HepG2 (cell line): ENCODE results near the gene RNF14. TPM values are rescaled to one million over a fixed set of nuclear protein-coding genes. Genes with fewer than 3 reads are reported as not detected.

Experiments
- CHCHD3 ChIP-seq: sonication (generic); formaldehyde crosslinking; IDR thresholded peaks from 2 replicates; pipeline ENCODE4 v1.8.0; 2022; ENCODE audit warnings: mild to moderate bottlenecking, missing genetic modification reagents, moderate library complexity
- CREB1 ChIP-seq, 2 experiments: fragments of 450-650 bp in 1 of 2; IDR thresholded peaks; 2 replicates each; pipeline ENCODE4 v1.6.1; 2016 to 2017; ENCODE audit warnings: control low read depth in 1 of 2, mild to moderate bottlenecking in 1 of 2, missing compliant biosample characterization in 1 of 2, missing genetic modification characterization in 1 of 2
- HMGXB3 ChIP-seq: sonication (generic); formaldehyde crosslinking; IDR thresholded peaks from 2 replicates; pipeline ENCODE4 v1.4.0; 2020; ENCODE audit warnings: missing genetic modification reagents, borderline replicate concordance
- MBD4 ChIP-seq: IDR thresholded peaks from 2 replicates; pipeline ENCODE4 v1.6.1; 2012; ENCODE audit warnings: low read length, inconsistent platforms, borderline replicate concordance
- MEIS2 ChIP-seq: sonication (generic); formaldehyde crosslinking; IDR thresholded peaks from 2 replicates; pipeline ENCODE4 v1.9.0; 2021; ENCODE audit warnings: mild to moderate bottlenecking, missing genetic modification reagents
- RBM22 ChIP-seq: fragments of 200-400 bp; formaldehyde crosslinking; optimal IDR thresholded peaks from 2 replicates; pipeline ENCODE3; 2017; ENCODE audit warnings: mild to moderate bottlenecking, low read length, moderate library complexity
- ZBTB25 ChIP-seq: IDR thresholded peaks from 2 replicates; pipeline ENCODE4 v1.6.1; 2018; ENCODE audit warnings: missing genetic modification reagents
- ZBTB7B ChIP-seq: sonication (generic); formaldehyde crosslinking; IDR thresholded peaks from 2 replicates; pipeline ENCODE4 v1.4.0; 2020; ENCODE audit warnings: missing genetic modification reagents
- ZNF230 ChIP-seq: sonication (generic); formaldehyde crosslinking; IDR thresholded peaks from 2 replicates; pipeline ENCODE4 v1.4.0; 2020; ENCODE audit warnings: mild to moderate bottlenecking, missing genetic modification reagents
- ZNF235 ChIP-seq: sonication (generic); formaldehyde crosslinking; IDR thresholded peaks from 2 replicates; pipeline ENCODE4 v1.8.1; 2023; ENCODE audit warnings: mild to moderate bottlenecking, missing genetic modification reagents, borderline replicate concordance
- ZNF430 ChIP-seq: sonication (generic); formaldehyde crosslinking; IDR thresholded peaks from 2 replicates; pipeline ENCODE4 v1.9.0; 2021; ENCODE audit warnings: mild to moderate bottlenecking, missing genetic modification reagents
- ZNF574 ChIP-seq: sonication (generic); formaldehyde crosslinking; IDR thresholded peaks from 2 replicates; pipeline ENCODE4 v1.4.0; 2020; ENCODE audit warnings: missing genetic modification reagents
- ZNF615 ChIP-seq: sonication (generic); formaldehyde crosslinking; IDR thresholded peaks from 2 replicates; pipeline ENCODE4 v1.5.0; 2020; ENCODE audit warnings: mild to moderate bottlenecking, missing genetic modification reagents, borderline replicate concordance
- ZNF780A ChIP-seq: sonication (generic); formaldehyde crosslinking; IDR thresholded peaks from 2 replicates; pipeline ENCODE4 v1.8.0; 2022; ENCODE audit warnings: mild to moderate bottlenecking, missing genetic modification reagents, moderate library complexity
- ZNF878 ChIP-seq: sonication (generic); formaldehyde crosslinking; IDR thresholded peaks from 2 replicates; pipeline ENCODE4 v1.8.1; 2023; ENCODE audit warnings: mild to moderate bottlenecking, missing genetic modification reagents, moderate library complexity
- ZSCAN22 ChIP-seq: sonication (generic); formaldehyde crosslinking; IDR thresholded peaks from 2 replicates; pipeline ENCODE4 v1.4.0; 2020; ENCODE audit warnings: mild to moderate bottlenecking, missing genetic modification reagents
- polyA plus RNA-seq, 8 experiments: library from polyadenylated mRNA; depleted of rRNA in 3 of 8; stranded (reverse) in 7 of 8; unstranded in 1 of 8; fragments of >200 nt; fragmentation: Illumina TruSeq in 4 of 8; extraction: Trizol in 4 of 8; gene quantifications; 2 replicates each; pipeline versions ENCODE4 v1.2.1 to v1.2.3, GENCODE V29; 2011 to 2016; ENCODE audit warnings: low read depth in 4 of 8, missing spikeins in 1 of 8, mixed read lengths in 1 of 8; ENCODE audit not compliant: insufficient read depth in 1 of 8
- total RNA-seq, 5 experiments: library from RNA; depleted of rRNA; stranded (reverse); fragments of >200 nt; fragmentation: Illumina TruSeq; extraction: Trizol; gene quantifications; 2 replicates each; pipeline ENCODE4 v1.2.3, GENCODE V29; 2016; ENCODE audit warnings: low read depth in 1 of 5
- TF ChIP-seq, protein P1 (sequence below): sonication (generic); formaldehyde crosslinking; IDR thresholded peaks from 2 replicates; pipeline ENCODE4 v1.4.0; 2020; ENCODE audit warnings: missing genetic modification reagents, borderline replicate concordance

Gene RNF14
- total and polyA plus RNA-seq, 2 of the 13 experiments (the other 11 are each of a cell fraction or from before 2014, with no cell fraction given), result 11.3 to 28.1 TPM

- no peak; the same call in 1 of the 2 replicates for TF ChIP-seq HMGXB3 (CRISPR knock-in tag)
- TF ChIP-seq ZNF230 (CRISPR knock-in tag), result peak; percentile 91; the same call in 1 of the 2 replicates
- TF ChIP-seq CREB1 (IDR thresholded peaks at IDR 0.05), result peak; percentile 54; the same call in 1 of the 2 replicates
- peak; percentile 83 for TF ChIP-seq CREB1 (CRISPR knock-in tag; IDR thresholded peaks at IDR 0.05)
- no peak for TF ChIP-seq CHCHD3 (CRISPR knock-in tag)
- peak; percentile 61; the same call in 1 of the 2 replicates for TF ChIP-seq ZBTB7B (CRISPR knock-in tag)
- TF ChIP-seq MEIS2 (CRISPR knock-in tag), result no peak
- no peak; the same call in 1 of the 2 replicates for TF ChIP-seq ZBTB25
- TF ChIP-seq ZNF878 (CRISPR knock-in tag), result peak; percentile 73; the same call in 1 of the 2 replicates
- TF ChIP-seq, protein P1, sequence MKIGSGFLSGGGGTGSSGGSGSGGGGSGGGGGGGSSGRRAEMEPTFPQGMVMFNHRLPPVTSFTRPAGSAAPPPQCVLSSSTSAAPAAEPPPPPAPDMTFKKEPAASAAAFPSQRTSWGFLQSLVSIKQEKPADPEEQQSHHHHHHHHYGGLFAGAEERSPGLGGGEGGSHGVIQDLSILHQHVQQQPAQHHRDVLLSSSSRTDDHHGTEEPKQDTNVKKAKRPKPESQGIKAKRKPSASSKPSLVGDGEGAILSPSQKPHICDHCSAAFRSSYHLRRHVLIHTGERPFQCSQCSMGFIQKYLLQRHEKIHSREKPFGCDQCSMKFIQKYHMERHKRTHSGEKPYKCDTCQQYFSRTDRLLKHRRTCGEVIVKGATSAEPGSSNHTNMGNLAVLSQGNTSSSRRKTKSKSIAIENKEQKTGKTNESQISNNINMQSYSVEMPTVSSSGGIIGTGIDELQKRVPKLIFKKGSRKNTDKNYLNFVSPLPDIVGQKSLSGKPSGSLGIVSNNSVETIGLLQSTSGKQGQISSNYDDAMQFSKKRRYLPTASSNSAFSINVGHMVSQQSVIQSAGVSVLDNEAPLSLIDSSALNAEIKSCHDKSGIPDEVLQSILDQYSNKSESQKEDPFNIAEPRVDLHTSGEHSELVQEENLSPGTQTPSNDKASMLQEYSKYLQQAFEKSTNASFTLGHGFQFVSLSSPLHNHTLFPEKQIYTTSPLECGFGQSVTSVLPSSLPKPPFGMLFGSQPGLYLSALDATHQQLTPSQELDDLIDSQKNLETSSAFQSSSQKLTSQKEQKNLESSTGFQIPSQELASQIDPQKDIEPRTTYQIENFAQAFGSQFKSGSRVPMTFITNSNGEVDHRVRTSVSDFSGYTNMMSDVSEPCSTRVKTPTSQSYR (CRISPR knock-in tag), result peak; percentile 16; the same call in 1 of the 2 replicates
- TF ChIP-seq ZNF235 (CRISPR knock-in tag), result peak; percentile 81; the same call in 1 of the 2 replicates
- TF ChIP-seq RBM22, result no peak
- no peak for TF ChIP-seq ZNF615
- TF ChIP-seq MBD4, result no peak
- TF ChIP-seq ZNF780A, result no peak
- TF ChIP-seq ZNF430 (CRISPR knock-in tag), result peak; percentile 94
- TF ChIP-seq ZNF574 (CRISPR knock-in tag), result peak; percentile 97
- TF ChIP-seq ZSCAN22 (CRISPR knock-in tag), result peak; percentile 63; the same call in 1 of the 2 replicates
Measured at GRCh38 chr5:141923448-141924313, 45.2 kb upstream of the RNF14 start, which contains the start of gene DELE1 (continued).
